HepG2 (cell line): ENCODE measurements around the gene LRRC45. TPM values are rescaled to one million over a fixed set of nuclear protein-coding genes. Genes with fewer than 3 reads are reported as not detected.

ENCODE experiments used
- ATF5 ChIP-seq: sonication (generic); formaldehyde crosslinking; IDR thresholded peaks from 2 replicates; pipeline ENCODE4 v1.4.0; 2020; ENCODE audit warnings: mild to moderate bottlenecking, low read depth, missing genetic modification reagents
- BCL6 ChIP-seq: IDR thresholded peaks from 2 replicates; pipeline ENCODE4 v1.6.1; 2016; ENCODE audit warnings: missing genetic modification reagents, missing compliant biosample characterization
- CAMTA2 ChIP-seq: sonication (generic); formaldehyde crosslinking; IDR thresholded peaks from 2 replicates; pipeline ENCODE4 v1.4.0; 2020; ENCODE audit warnings: mild to moderate bottlenecking, missing genetic modification reagents, borderline replicate concordance
- EED ChIP-seq: sonication (generic); formaldehyde crosslinking; IDR thresholded peaks from 2 replicates; pipeline ENCODE4 v1.5.0; 2020; ENCODE audit warnings: mild to moderate bottlenecking, missing genetic modification reagents
- FOXP4 ChIP-seq: sonication (generic); formaldehyde crosslinking; IDR thresholded peaks from 2 replicates; pipeline ENCODE4 v1.4.0; 2020; ENCODE audit warnings: missing genetic modification reagents
- HOXA3 ChIP-seq: sonication (generic); formaldehyde crosslinking; IDR thresholded peaks from 2 replicates; pipeline ENCODE4 v1.5.0; 2020; ENCODE audit warnings: missing genetic modification reagents
- RARA ChIP-seq: IDR thresholded peaks from 2 replicates; pipeline ENCODE4 v1.6.1; 2016; ENCODE audit warnings: missing genetic modification reagents, missing compliant biosample characterization
- RBFOX2 ChIP-seq: fragments of 200-400 bp; formaldehyde crosslinking; IDR thresholded peaks from 2 replicates; pipeline ENCODE4 v1.6.1; 2017; ENCODE audit warnings: low read depth, mild to moderate bottlenecking, low read length
- SP4 ChIP-seq: sonication (generic); formaldehyde crosslinking; IDR thresholded peaks from 2 replicates; pipeline ENCODE4 v1.8.1; 2023; ENCODE audit warnings: mild to moderate bottlenecking, missing genetic modification reagents
- THAP7 ChIP-seq: sonication (generic); formaldehyde crosslinking; IDR thresholded peaks from 2 replicates; pipeline ENCODE4 v1.8.1; 2023; ENCODE audit warnings: mild to moderate bottlenecking, missing genetic modification reagents
- TOPORS ChIP-seq: sonication (generic); formaldehyde crosslinking; IDR thresholded peaks from 2 replicates; pipeline ENCODE4 v1.8.0; 2023; ENCODE audit warnings: mild to moderate bottlenecking, missing genetic modification reagents
- ZNF317 ChIP-seq: sonication (generic); formaldehyde crosslinking; IDR thresholded peaks from 2 replicates; pipeline ENCODE4 v1.5.0; 2020; ENCODE audit warnings: mild to moderate bottlenecking, missing genetic modification reagents
- ZNF33A ChIP-seq: sonication (generic); formaldehyde crosslinking; IDR thresholded peaks from 2 replicates; pipeline ENCODE4 v1.5.1; 2020; ENCODE audit warnings: missing genetic modification reagents, mild to moderate bottlenecking, moderate library complexity, borderline replicate concordance
- ZNF510 ChIP-seq: sonication (generic); formaldehyde crosslinking; IDR thresholded peaks from 2 replicates; pipeline ENCODE4 v1.4.0; 2020; ENCODE audit warnings: low read depth, mild to moderate bottlenecking, missing genetic modification reagents
- ZNF644 ChIP-seq: IDR thresholded peaks from 2 replicates; pipeline ENCODE4 v1.6.1; 2016; ENCODE audit warnings: low read depth
- ZNF781 ChIP-seq: sonication (generic); formaldehyde crosslinking; IDR thresholded peaks from 2 replicates; pipeline ENCODE4 v1.5.1; 2020; ENCODE audit warnings: borderline replicate concordance, mild to moderate bottlenecking, missing genetic modification reagents; ENCODE audit errors: not compliant biosample characterization
- ZNF83 ChIP-seq: sonication (generic); formaldehyde crosslinking; IDR thresholded peaks from 2 replicates; pipeline ENCODE4 v1.4.0; 2020; ENCODE audit warnings: missing genetic modification reagents, mild to moderate bottlenecking, borderline replicate concordance
- ZSCAN22 ChIP-seq: sonication (generic); formaldehyde crosslinking; IDR thresholded peaks from 2 replicates; pipeline ENCODE4 v1.4.0; 2020; ENCODE audit warnings: mild to moderate bottlenecking, missing genetic modification reagents
- polyA plus RNA-seq, 8 experiments: library from polyadenylated mRNA; depleted of rRNA in 3 of 8; stranded (reverse) in 7 of 8; unstranded in 1 of 8; fragments of >200 nt; fragmentation: Illumina TruSeq in 4 of 8; extraction: Trizol in 4 of 8; gene quantifications; 2 replicates each; pipeline versions ENCODE4 v1.2.1 to v1.2.3, GENCODE V29; 2011 to 2016; ENCODE audit warnings: low read depth in 4 of 8, missing spikeins in 1 of 8, mixed read lengths in 1 of 8; ENCODE audit not compliant: insufficient read depth in 1 of 8
- total RNA-seq, 5 experiments: library from RNA; depleted of rRNA; stranded (reverse); fragments of >200 nt; fragmentation: Illumina TruSeq; extraction: Trizol; gene quantifications; 2 replicates each; pipeline ENCODE4 v1.2.3, GENCODE V29; 2016; ENCODE audit warnings: low read depth in 1 of 5
- TF ChIP-seq, protein P1 (sequence below): sonication (generic); formaldehyde crosslinking; IDR thresholded peaks from 2 replicates; pipeline ENCODE4 v1.4.0; 2020; ENCODE audit warnings: missing genetic modification reagents, borderline replicate concordance
- TF ChIP-seq, protein P2 (sequence below): sonication (generic); formaldehyde crosslinking; IDR thresholded peaks from 2 replicates; pipeline ENCODE4 v1.8.0; 2022; ENCODE audit warnings: low read depth, missing genetic modification reagents
- TF ChIP-seq, protein P3 (sequence below): IDR thresholded peaks from 2 replicates; pipeline ENCODE4 v1.6.1; 2012; ENCODE audit warnings: inconsistent platforms

The LRRC45 gene
- total and polyA plus RNA-seq, 2 of the 13 experiments (the other 11 are each of a cell fraction or from before 2014, with no cell fraction given): 11.6 to 48.1 TPM

GRCh38 chr17:81977211-81977808, 45.8 kb upstream of the LRRC45 start, which contains the start of gene ASPSCR1 (continued):
- TF ChIP-seq, protein P1, sequence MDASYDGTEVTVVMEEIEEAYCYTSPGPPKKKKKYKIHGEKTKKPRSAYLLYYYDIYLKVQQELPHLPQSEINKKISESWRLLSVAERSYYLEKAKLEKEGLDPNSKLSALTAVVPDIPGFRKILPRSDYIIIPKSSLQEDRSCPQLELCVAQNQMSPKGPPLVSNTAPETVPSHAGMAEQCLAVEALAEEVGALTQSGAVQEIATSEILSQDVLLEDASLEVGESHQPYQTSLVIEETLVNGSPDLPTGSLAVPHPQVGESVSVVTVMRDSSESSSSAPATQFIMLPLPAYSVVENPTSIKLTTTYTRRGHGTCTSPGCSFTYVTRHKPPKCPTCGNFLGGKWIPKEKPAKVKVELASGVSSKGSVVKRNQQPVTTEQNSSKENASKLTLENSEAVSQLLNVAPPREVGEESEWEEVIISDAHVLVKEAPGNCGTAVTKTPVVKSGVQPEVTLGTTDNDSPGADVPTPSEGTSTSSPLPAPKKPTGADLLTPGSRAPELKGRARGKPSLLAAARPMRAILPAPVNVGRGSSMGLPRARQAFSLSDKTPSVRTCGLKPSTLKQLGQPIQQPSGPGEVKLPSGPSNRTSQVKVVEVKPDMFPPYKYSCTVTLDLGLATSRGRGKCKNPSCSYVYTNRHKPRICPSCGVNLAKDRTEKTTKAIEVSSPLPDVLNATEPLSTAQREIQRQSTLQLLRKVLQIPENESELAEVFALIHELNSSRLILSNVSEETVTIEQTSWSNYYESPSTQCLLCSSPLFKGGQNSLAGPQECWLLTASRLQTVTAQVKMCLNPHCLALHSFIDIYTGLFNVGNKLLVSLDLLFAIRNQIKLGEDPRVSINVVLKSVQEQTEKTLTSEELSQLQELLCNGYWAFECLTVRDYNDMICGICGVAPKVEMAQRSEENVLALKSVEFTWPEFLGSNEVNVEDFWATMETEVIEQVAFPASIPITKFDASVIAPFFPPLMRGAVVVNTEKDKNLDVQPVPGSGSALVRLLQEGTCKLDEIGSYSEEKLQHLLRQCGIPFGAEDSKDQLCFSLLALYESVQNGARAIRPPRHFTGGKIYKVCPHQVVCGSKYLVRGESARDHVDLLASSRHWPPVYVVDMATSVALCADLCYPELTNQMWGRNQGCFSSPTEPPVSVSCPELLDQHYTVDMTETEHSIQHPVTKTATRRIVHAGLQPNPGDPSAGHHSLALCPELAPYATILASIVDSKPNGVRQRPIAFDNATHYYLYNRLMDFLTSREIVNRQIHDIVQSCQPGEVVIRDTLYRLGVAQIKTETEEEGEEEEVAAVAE: no peak
- TF ChIP-seq ZNF510 (CRISPR knock-in tag) (0 out of 2 replicates have a peak, but pooled peaks have one; percentile 20), TOPORS (peak; percentile 96), CAMTA2 (CRISPR knock-in tag) (peak; percentile 98), SP4 (CRISPR knock-in tag) (peak; percentile 99), RBFOX2 (peak; percentile 98), THAP7 (CRISPR knock-in tag) (peak; percentile 98), ZNF644 (CRISPR knock-in tag) (no peak), ATF5 (CRISPR knock-in tag) (peak; percentile 89), ZNF317 (CRISPR knock-in tag) (peak; percentile 30; the same call in 1 of the 2 replicates), HOXA3 (CRISPR knock-in tag) (peak; percentile 99), ZSCAN22 (CRISPR knock-in tag) (no peak), ZNF781 (CRISPR knock-in tag) (no peak), ZNF83 (no peak), BCL6 (CRISPR knock-in tag) (no peak), FOXP4 (CRISPR knock-in tag) (peak; percentile 74), RARA (CRISPR knock-in tag) (no peak), EED (CRISPR knock-in tag) (peak; percentile 51; the same call in 1 of the 2 replicates), ZNF33A (CRISPR knock-in tag) (no peak)
- TF ChIP-seq, protein P2, sequence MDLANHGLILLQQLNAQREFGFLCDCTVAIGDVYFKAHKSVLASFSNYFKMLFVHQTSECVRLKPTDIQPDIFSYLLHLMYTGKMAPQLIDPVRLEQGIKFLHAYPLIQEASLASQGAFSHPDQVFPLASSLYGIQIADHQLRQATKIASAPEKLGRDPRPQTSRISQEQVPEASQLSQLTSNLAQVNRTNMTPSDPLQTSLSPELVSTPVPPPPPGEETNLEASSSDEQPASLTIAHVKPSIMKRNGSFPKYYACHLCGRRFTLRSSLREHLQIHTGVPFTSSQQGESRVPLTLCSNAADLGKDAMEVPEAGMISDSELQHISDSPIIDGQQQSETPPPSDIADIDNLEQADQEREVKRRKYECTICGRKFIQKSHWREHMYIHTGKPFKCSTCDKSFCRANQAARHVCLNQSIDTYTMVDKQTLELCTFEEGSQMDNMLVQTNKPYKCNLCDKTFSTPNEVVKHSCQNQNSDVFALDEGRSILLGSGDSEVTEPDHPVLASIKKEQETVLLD (CRISPR knock-in tag): peak; percentile 96
- TF ChIP-seq, protein P3, sequence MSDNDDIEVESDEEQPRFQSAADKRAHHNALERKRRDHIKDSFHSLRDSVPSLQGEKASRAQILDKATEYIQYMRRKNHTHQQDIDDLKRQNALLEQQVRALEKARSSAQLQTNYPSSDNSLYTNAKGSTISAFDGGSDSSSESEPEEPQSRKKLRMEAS: peak; percentile 98
